Thymus (tissue), 11 donors: Measurements from ENCODE around the gene RTN4IP1. TPM values are rescaled to one million over a fixed set of nuclear protein-coding genes. Genes with fewer than 3 reads are reported as not detected.

Experiments used
- DNase-seq, 9 donors: peaks; one replicate each; pipeline ENCODE4 v3.0.0-alpha.2; 2013; ENCODE audit warnings: low spot score in 9 of 9, low read depth in 6 of 9, missing footprints in 1 of 9
- H3K27ac ChIP-seq, 2 donors: one replicate each; pipeline ENCODE4 v1.5.1; 2013; ENCODE audit warnings: control low read depth in 1 of 2, low read depth in 1 of 2, low read length in 1 of 2, mild to moderate bottlenecking in 1 of 2, moderate library complexity in 1 of 2
- H3K27me3 ChIP-seq, 2 donors: one replicate each; pipeline ENCODE4 v1.5.1; 2013; ENCODE audit warnings: low read length in 1 of 2; ENCODE audit not compliant: control insufficient read depth in 2 of 2, insufficient read depth in 1 of 2
- H3K36me3 ChIP-seq, 2 donors: one replicate each; pipeline ENCODE4 v1.5.1; 2013; ENCODE audit warnings: low read length in 1 of 2, mild to moderate bottlenecking in 1 of 2, moderate library complexity in 1 of 2; ENCODE audit not compliant: control insufficient read depth in 2 of 2, insufficient read depth in 2 of 2
- H3K4me1 ChIP-seq, 2 donors: one replicate each; pipeline ENCODE4 v1.5.1; 2013; ENCODE audit warnings: low read length in 2 of 2; ENCODE audit not compliant: control insufficient read depth in 2 of 2, insufficient read depth in 2 of 2
- H3K4me3 ChIP-seq, 2 donors: one replicate each; pipeline ENCODE4 v1.5.1; 2013; ENCODE audit warnings: low read length in 2 of 2, control low read depth in 1 of 2, mild to moderate bottlenecking in 1 of 2
- H3K9me3 ChIP-seq, 2 donors: one replicate each; pipeline ENCODE4 v1.5.1; 2013; ENCODE audit warnings: low read length in 1 of 2, mild to moderate bottlenecking in 1 of 2; ENCODE audit not compliant: control insufficient read depth in 2 of 2, insufficient read depth in 1 of 2
- WGBS: extraction: QIAGEN DNeasy Blood & Tissue Kit; methylation state at CpG from one replicate; pipeline ENCODE4 v1.1.7; 2013; 5-methylcytosine and 5-hydroxymethylcytosine counted together
- polyA plus RNA-seq: library from polyadenylated mRNA; stranded (reverse); fragments of 200-250 nt; gene quantifications from one replicate; pipeline ENCODE4 v1.2.3, GENCODE V29; 2013
- total RNA-seq: library from RNA; stranded (reverse); fragments of 120-200 nt; gene quantifications from one replicate; pipeline ENCODE4 v1.2.4, GENCODE V29; 2013
- donor health status: healthy.

Gene RTN4IP1
- total and polyA plus RNA-seq, 2 donors = 5.4 to 6.4 TPM

GRCh38 chr6:106536851-106537250 is 92.4 kb downstream of the RTN4IP1 start:
- H3K27ac ChIP-seq = no peak overlapping the region
- peaks cover 3 to 6% of the 10 kb centered on the region in 2 donors for H3K36me3 ChIP-seq
- H3K4me1 ChIP-seq = peaks cover 8% of the 10 kb centered on the region in 2 donors
- H3K27me3 ChIP-seq = no peaks in the 10 kb centered on the region
- H3K4me3 ChIP-seq = no peak overlapping the region
- no peaks in the 10 kb centered on the region for H3K9me3 ChIP-seq
- WGBS = 75% methylated on average over 2 of the region's 2 CpGs
- no peak for DNase-seq

DNA sequence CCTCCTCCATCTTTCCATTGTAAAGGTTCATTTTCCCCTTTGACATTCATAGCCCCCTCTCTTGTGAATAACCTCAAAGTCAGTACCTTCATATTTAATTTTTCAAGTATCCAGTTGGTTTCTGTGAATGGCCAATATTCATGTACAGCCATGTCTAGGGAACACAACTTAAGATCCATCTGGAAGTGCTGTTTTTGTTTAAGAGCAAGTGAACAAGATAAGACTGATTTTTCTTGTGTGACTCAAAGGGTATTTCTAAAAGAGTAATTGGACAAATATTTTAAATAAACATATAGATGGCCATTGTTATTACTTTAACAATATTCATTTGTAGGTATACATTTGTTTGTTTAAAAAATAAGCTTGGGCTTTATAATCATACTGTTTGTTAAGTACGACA is 92.9 kb downstream of the RTN4IP1 start:
- Histone ChIP-seq H3K4me1 (peaks cover 8% of the 10 kb centered on the region in 2 donors), H3K4me3 (no peak overlapping the region), H3K9me3 (no peaks in the 10 kb centered on the region), H3K27me3 (no peaks in the 10 kb centered on the region), H3K27ac (no peak overlapping the region), H3K36me3 (peaks cover 3 to 6% of the 10 kb centered on the region in 2 donors)
- WGBS = 97% methylated on average over 1 of the region's 1 CpG
- no peak for DNase-seq

DNA sequence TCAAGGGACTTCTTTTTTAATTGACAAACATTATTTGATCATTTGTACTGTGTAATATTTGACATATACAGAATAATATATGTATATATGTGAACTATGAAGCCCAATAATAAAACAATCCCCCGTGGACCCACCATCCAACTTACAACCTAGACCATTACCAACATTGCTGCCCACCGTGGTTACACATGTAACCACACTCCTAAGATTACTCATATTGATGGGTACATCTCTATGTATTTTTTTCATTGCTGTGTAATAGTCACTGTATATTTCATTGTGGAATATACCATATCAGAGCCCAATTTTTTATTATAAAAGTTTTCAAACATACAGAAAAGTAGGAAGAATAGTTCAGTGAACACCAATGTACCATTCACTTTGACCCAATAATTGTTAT is 94.3 kb downstream of the RTN4IP1 start:
- Histone ChIP-seq H3K27ac (no peak overlapping the region), H3K4me1 (peaks cover 8% of the 10 kb centered on the region in 2 donors), H3K9me3 (no peaks in the 10 kb centered on the region), H3K36me3 (peaks cover 3% of the 10 kb centered on the region in 2 donors), H3K4me3 (no peak overlapping the region), H3K27me3 (no peaks in the 10 kb centered on the region)
- WGBS = 97% methylated on average over 2 of the region's 2 CpGs
- no peak for DNase-seq

- Histone ChIP-seq H3K4me3 (no peak overlapping the region), H3K27me3 (no peaks in the 10 kb centered on the region), H3K4me1 (peaks cover 8% of the 10 kb centered on the region in 2 donors), H3K27ac (no peak overlapping the region), H3K36me3 (peaks cover 3 to 6% of the 10 kb centered on the region in 2 donors), H3K9me3 (no peaks in the 10 kb centered on the region)
- no peak for DNase-seq
- 49% methylated on average over 2 of the region's 2 CpGs for WGBS
These were observed 94.7 kb downstream of the RTN4IP1 start for GRCh38 chr6:106534564-106534982.

GRCh38 chr6:106534004-106534403 is 95.3 kb downstream of the RTN4IP1 start:
- H3K36me3 ChIP-seq = peaks cover 3 to 12% of the 10 kb centered on the region in 2 donors
- DNase-seq = no peak
- WGBS = 86% methylated on average over 1 of the region's 1 CpG
- H3K27me3 ChIP-seq = no peaks in the 10 kb centered on the region
- H3K4me3 ChIP-seq = no peak overlapping the region
- H3K27ac ChIP-seq = no peak overlapping the region
- peaks cover 8% of the 10 kb centered on the region in 2 donors for H3K4me1 ChIP-seq
- H3K9me3 ChIP-seq = no peaks in the 10 kb centered on the region

DNA sequence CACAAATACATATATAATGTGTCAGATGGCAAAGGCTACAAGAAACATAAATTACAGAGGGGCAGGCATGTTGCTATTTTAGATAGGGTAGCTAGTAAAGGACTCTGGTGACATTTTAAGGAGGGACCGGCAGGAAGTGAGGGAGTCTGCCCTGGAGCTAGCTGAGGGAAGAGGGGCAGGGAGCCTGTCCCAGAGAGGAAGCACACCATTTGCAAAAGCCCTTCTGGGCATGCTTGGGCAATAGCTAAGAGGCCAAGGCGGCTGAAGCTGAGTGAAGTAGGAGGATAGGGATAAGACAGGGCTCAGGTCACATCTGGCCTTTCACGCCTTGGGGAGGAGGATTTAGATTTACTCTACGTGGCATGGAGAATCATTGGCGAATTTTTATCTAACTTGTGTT is 96.2 kb downstream of the RTN4IP1 start:
- no peak overlapping the region for H3K27ac ChIP-seq
- no peak overlapping the region for H3K4me3 ChIP-seq
- DNase-seq = no peak
- H3K9me3 ChIP-seq = no peaks in the 10 kb centered on the region
- H3K4me1 ChIP-seq = peaks cover 5 to 6% of the 10 kb centered on the region in 2 donors
- peaks cover 3 to 12% of the 10 kb centered on the region in 2 donors for H3K36me3 ChIP-seq
- no peaks in the 10 kb centered on the region for H3K27me3 ChIP-seq
- 97% methylated on average over 5 of the region's 5 CpGs for WGBS

GRCh38 chr6:106530502-106530901 is 98.8 kb downstream of the RTN4IP1 start:
- Histone ChIP-seq H3K27me3 (no peaks in the 10 kb centered on the region), H3K4me3 (no peak overlapping the region), H3K27ac (no peak overlapping the region), H3K36me3 (peaks cover 3 to 12% of the 10 kb centered on the region in 2 donors), H3K4me1 (no peaks in the 10 kb centered on the region), H3K9me3 (no peaks in the 10 kb centered on the region)
- DNase-seq = no peak
- 100% methylated on average over 1 of the region's 1 CpG for WGBS

DNA sequence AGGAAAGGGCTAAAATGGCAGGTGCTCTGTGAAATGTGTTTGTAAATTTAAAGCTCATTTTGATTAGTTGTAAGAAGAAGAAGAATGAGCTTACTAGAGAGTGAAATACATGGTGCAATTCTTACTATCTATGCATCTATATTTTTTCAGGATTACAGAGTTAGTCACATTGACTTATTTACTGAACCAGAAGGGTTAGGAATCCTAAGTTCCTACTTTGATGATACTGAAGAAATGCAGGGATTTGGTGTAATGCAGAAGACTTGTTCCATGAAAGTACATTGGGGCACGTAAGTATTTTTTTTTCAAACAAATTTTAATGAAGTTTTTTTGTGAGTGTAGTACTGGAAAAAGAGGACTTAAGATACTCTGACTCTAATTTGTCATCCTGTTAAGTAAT is 99.3 kb downstream of the RTN4IP1 start:
- DNase-seq = no peak
- no peaks in the 10 kb centered on the region for H3K9me3 ChIP-seq
- 98% methylated on average over 1 of the region's 1 CpG for WGBS
- no peak overlapping the region for H3K4me3 ChIP-seq
- no peaks in the 10 kb centered on the region for H3K27me3 ChIP-seq
- peaks cover 3 to 12% of the 10 kb centered on the region in 2 donors for H3K36me3 ChIP-seq
- no peaks in the 10 kb centered on the region for H3K4me1 ChIP-seq
- H3K27ac ChIP-seq = no peak overlapping the region

- Histone ChIP-seq H3K4me1 (no peaks in the 10 kb centered on the region), H3K36me3 (peaks cover 3 to 12% of the 10 kb centered on the region in 2 donors), H3K27me3 (no peaks in the 10 kb centered on the region), H3K27ac (no peak overlapping the region), H3K9me3 (no peaks in the 10 kb centered on the region), H3K4me3 (no peak overlapping the region)
- no peak for DNase-seq
- 98% methylated on average over 3 of the region's 3 CpGs for WGBS
These were observed 99.9 kb downstream of the RTN4IP1 start for GRCh38 chr6:106529438-106529837.

GRCh38 chr6:106528521-106528920 is 100.8 kb downstream of the RTN4IP1 start:
- H3K27ac ChIP-seq = no peak overlapping the region
- peaks cover 2 to 12% of the 10 kb centered on the region in 2 donors for H3K36me3 ChIP-seq
- H3K4me3 ChIP-seq = no peak overlapping the region
- WGBS = 96% methylated on average over 2 of the region's 2 CpGs
- peaks cover 0 to 7% of the 10 kb centered on the region in 2 donors for H3K4me1 ChIP-seq
- no peak for DNase-seq
- no peaks in the 10 kb centered on the region for H3K27me3 ChIP-seq
- H3K9me3 ChIP-seq = no peaks in the 10 kb centered on the region
